A549 (cell line): ENCODE data around the gene NAPA. TPM values are rescaled to one million over a fixed set of nuclear protein-coding genes. Genes with fewer than 3 reads are reported as not detected.

Experiments
- ATAC-seq, 2 experiments: fragments of 200-7000 bp in 1 of 2; fragments of >200 bp in 1 of 2; cut with Nextera tagmentation in 1 of 2; cut with Tn5 transposase in 1 of 2; 3 replicates each; pipeline versions ENCODE4 v1.8.0 to v1.9.1; 2018 to 2020; ENCODE audit warnings: mild to moderate bottlenecking in 1 of 2, moderate library complexity in 1 of 2
- CTCF ChIA-PET: fragments of 300-600 bp; sonication (Branson Sonifier 250); formaldehyde crosslinking; extraction: SDS; loops from one replicate; lab custom pipeline; 2021; ENCODE audit warnings: antibody characterized with exemption, inconsistent platforms; lab: Yijun Ruan, JAX
- POLR2A ChIA-PET: fragments of 350-600 bp; formaldehyde crosslinking; extraction: SDS; loops from one replicate; lab custom pipeline; 2021; ENCODE audit warnings: antibody characterized with exemption, inconsistent platforms; lab: Yijun Ruan, JAX
- DNase-seq, 2 experiments: peaks; one replicate each; pipeline versions ENCODE4 v3.0.0 to v3.0.0-alpha.2; 2011 to 2016; ENCODE audit warnings: low read depth in 1 of 2, low spot score in 1 of 2
- FAIRE-seq: peaks from 2 replicates; lab custom pipeline; 2011; peaks lifted over from hg19 to GRCh38; lab: Jason Lieb, UNC
- H3K27ac ChIP-seq, 2 experiments: fragments of >200 bp; sonication (Bioruptor Twin); formaldehyde crosslinking; 3 replicates each; pipeline ENCODE4 v1.5.1; 2016 to 2017
- H3K4me1 ChIP-seq: fragments of >200 bp; sonication (Bioruptor Twin); formaldehyde crosslinking; 3 replicates; pipeline ENCODE4 v1.6.1; 2016
- H3K4me2 ChIP-seq: fragments of >200 bp; sonication (Bioruptor Twin); formaldehyde crosslinking; 3 replicates; pipeline ENCODE4 v1.6.1; 2016
- H3K4me3 ChIP-seq: fragments of >200 bp; sonication (Bioruptor Twin); formaldehyde crosslinking; 3 replicates; pipeline ENCODE4 v1.5.1; 2016
- H3K9me3 ChIP-seq: fragments of >200 bp; sonication (Bioruptor Twin); formaldehyde crosslinking; 3 replicates; pipeline ENCODE4 v1.6.1; 2016
- BCL3 ChIP-seq: fragments of >200 bp; sonication (Bioruptor Twin); formaldehyde crosslinking; IDR thresholded peaks from 3 replicates; pipeline ENCODE4 v1.6.1; 2016
- CBX8 ChIP-seq: fragments of 200-600 bp; sonication (generic); IDR thresholded peaks from 2 replicates; pipeline ENCODE4 v1.6.1; 2016
- CEBPB ChIP-seq, 2 experiments: fragments of >200 bp in 1 of 2; sonication (Bioruptor Twin) in 1 of 2; formaldehyde crosslinking in 1 of 2; IDR thresholded peaks; 2 replicates each; pipeline ENCODE4 v1.6.1; 2012 to 2016
- CHD4 ChIP-seq: fragments of 200-600 bp; sonication (generic); IDR thresholded peaks from 2 replicates; pipeline ENCODE4 v1.6.1; 2016; ENCODE audit warnings: antibody characterized with exemption, mild to moderate bottlenecking, borderline replicate concordance
- ESRRA ChIP-seq: fragments of 150-350 bp; IDR thresholded peaks from 2 replicates; pipeline ENCODE4 v1.6.1; 2014; ENCODE audit warnings: mild to moderate bottlenecking, low read length, borderline replicate concordance
- GATA3 ChIP-seq: IDR thresholded peaks from 2 replicates; pipeline ENCODE4 v1.6.1; 2012; ENCODE audit warnings: borderline replicate concordance
- HDAC2 ChIP-seq: fragments of 200-600 bp; sonication (generic); IDR thresholded peaks from 2 replicates; pipeline ENCODE4 v1.6.1; 2016
- HMGXB4 ChIP-seq: fragments of 250-450 bp; sonication (Bioruptor Pico); IDR thresholded peaks from 2 replicates; pipeline ENCODE4 v1.5.0; 2021; ENCODE audit warnings: mild to moderate bottlenecking, moderate library complexity, borderline replicate concordance
- JUNB ChIP-seq: fragments of >200 bp; sonication (Bioruptor Twin); formaldehyde crosslinking; IDR thresholded peaks from 2 replicates; pipeline ENCODE4 v1.6.1; 2016
- KDM1A ChIP-seq: fragments of 200-600 bp; sonication (generic); IDR thresholded peaks from 2 replicates; pipeline ENCODE4 v1.6.1; 2016; ENCODE audit warnings: low read depth, mild to moderate bottlenecking
- MAX ChIP-seq: IDR thresholded peaks from 2 replicates; pipeline ENCODE4 v1.6.1; 2012
- POLR2AphosphoS2 ChIP-seq: conservative IDR thresholded peaks from 2 replicates; pipeline ENCODE4 v1.6.1; 2012; ENCODE audit warnings: low read length, improper control_type of control experiment, inconsistent platforms
- REST ChIP-seq: fragments of 200-600 bp; sonication (generic); IDR thresholded peaks from 2 replicates; pipeline ENCODE4 v1.6.1; 2016; ENCODE audit warnings: antibody characterized with exemption, mild to moderate bottlenecking, moderate library complexity
- RNF2 ChIP-seq: fragments of 200-600 bp; sonication (generic); IDR thresholded peaks from 2 replicates; pipeline ENCODE4 v1.6.1; 2016; ENCODE audit warnings: low read depth, mild to moderate bottlenecking, antibody characterized with exemption, moderate library complexity, borderline replicate concordance
- ZC3H11A ChIP-seq: fragments of 450-650 bp; IDR thresholded peaks from 2 replicates; pipeline ENCODE4 v1.6.1; 2014; ENCODE audit warnings: antibody characterized with exemption, mild to moderate bottlenecking
- ZSCAN20 ChIP-seq: fragments of 250-450 bp; sonication (Bioruptor Pico); IDR thresholded peaks from 2 replicates; pipeline ENCODE4 v1.8.0; 2022; ENCODE audit warnings: mild to moderate bottlenecking, moderate library complexity
- WGBS: methylation state at CpG from one replicate; pipeline ENCODE4 v1.1.6; 2017; ENCODE audit errors: missing lambda C conversion rate; 5-methylcytosine and 5-hydroxymethylcytosine counted together
- polyA plus RNA-seq, 4 experiments: library from polyadenylated mRNA; depleted of rRNA in 3 of 4; stranded (reverse); fragments of >200 nt; fragmentation: RNase III in 1 of 4; extraction: RNeasy Plus Mini Kit Qiagen cat#74134 plus additional on column Dnase treatment in 1 of 4; gene quantifications; 2 replicates in 3 of 4; 3 replicates in 1 of 4; pipeline ENCODE4 v1.2.3, GENCODE V29; 2011 to 2017

The NAPA gene
- polyA plus RNA-seq, 2 of the 4 experiments (the other 2 are of a cell fraction) = 69.6 to 101 TPM

- peaks cover 19% of the 10 kb centered on the region; the same call in 2 of the 3 replicates for H3K4me1 ChIP-seq
- peak overlapping the region in 1 of 2 experiments; percentile 69; a peak in 2 of 6 replicates for H3K27ac ChIP-seq
- 4% methylated on average over 6 of the region's 16 CpGs for WGBS
- DNase-seq = no peak
- TF ChIP-seq REST (no peak), JUNB (no peak), BCL3 (no peak), CHD4 (no peak), ZC3H11A (no peak), POLR2AphosphoS2 (no peak), MAX (no peak), HDAC2 (no peak), ZSCAN20 (CRISPR knock-in tag) (no peak), CBX8 (no peak), HMGXB4 (CRISPR knock-in tag) (no peak), RNF2 (no peak), KDM1A (no peak)
- no peaks in the 10 kb centered on the region for H3K9me3 ChIP-seq
- ChIA-PET CTCF (interaction anchor here (4.3 to 8.6 kb wide), 2 partner anchors 12 to 34 kb away, joined by 31 to 58 read pairs; partner anchors contain the start of gene KPTN), POLR2A (no interaction called here)
- peak overlapping the region; percentile 97 for H3K4me2 ChIP-seq
- FAIRE-seq = no peak
- peak in 1 of 2 experiments; percentile 4; a peak in 2 of 6 replicates for ATAC-seq
- peak overlapping the region; percentile 41 for H3K4me3 ChIP-seq
Measured at GRCh38 chr19:47471381-47471732, 43.5 kb downstream of the NAPA start.

GRCh38 chr19:47470447-47471195 lies 44.2 kb downstream of the NAPA start:
- no peak for DNase-seq
- Histone ChIP-seq H3K4me1 (peaks cover 19% of the 10 kb centered on the region; the same call in 2 of the 3 replicates), H3K4me2 (peak overlapping the region; percentile 97), H3K9me3 (no peaks in the 10 kb centered on the region), H3K4me3 (no peak overlapping the region; the same call in 2 of the 3 replicates), H3K27ac (no peak overlapping the region)
- FAIRE-seq = no peak
- ChIA-PET POLR2A (no interaction called here), CTCF (interaction anchor here (0.5 to 8.6 kb wide), 3 partner anchors 13 to 76 kb away, joined by 3 to 58 read pairs (median 31); partner anchors contain the start of gene KPTN)
- TF ChIP-seq ESRRA (no peak), CEBPB (IDR thresholded peaks at IDR 0.05) (no peak), HDAC2 (no peak), GATA3 (no peak)
- ATAC-seq = peak in 1 of 2 experiments; percentile 5; a peak in 3 of 6 replicates
- 15% methylated on average over 12 of the region's 13 CpGs for WGBS
